ENCODE data around the gene DKK1.
"Not testable (repeated sequence)": the region's sequence is repeated elsewhere in the genome, so short reads cannot be mapped to it uniquely, and the experiment has no call there.

DKK1 gene

DNA sequence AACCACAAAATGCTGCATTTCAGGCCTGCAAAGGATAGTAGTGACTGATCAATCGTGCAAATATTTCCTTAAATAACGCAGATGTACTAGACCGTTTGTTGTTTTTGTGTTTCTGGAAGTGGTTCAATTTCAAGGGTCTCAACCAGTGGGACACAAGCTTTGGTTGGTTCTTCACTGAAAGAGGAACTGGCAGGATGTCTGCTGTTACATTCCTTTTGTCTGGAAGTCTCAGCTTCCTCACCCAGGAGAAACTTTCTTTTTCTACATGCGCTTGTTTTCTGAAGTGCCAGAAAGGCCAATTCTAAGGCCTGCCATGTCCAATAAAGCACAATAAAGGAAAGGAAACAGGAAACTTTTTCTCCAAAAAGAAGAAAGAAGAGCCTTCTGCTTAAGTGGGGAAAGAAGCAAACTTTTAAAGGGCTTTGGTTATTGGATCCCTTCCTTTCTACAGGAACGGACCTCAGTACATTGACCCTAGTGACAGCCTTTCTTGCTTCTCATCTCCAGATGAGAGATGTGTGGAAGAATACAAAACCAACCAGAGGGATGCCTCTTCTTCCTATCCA is 4.1 kb downstream of the DKK1 start:
- DNase-seq, result peak; percentile 78

GRCh38 chr10:52318822-52319464 is 4.9 kb downstream of the DKK1 start:
- DNase-seq, result peak; percentile 98

DNA sequence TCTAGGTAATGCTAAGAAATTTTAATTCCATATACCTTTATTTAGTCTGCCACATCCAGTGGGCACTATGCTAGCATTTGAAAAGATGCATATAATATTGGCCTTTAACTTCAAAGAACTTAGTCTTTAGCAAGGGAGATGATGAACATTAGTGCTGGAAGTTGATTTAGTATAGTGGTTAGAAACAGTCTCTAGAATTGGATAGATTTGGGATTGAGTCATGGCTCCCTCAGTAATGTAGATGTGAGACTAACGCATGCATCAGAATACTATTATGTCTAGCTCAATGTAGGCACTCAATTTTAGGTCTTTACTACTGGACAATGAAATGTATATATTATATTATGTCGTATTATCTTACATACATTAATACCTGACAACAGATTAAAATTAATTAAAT is 5.8 kb downstream of the DKK1 start:
- peak; percentile 75 for DNase-seq

DNA sequence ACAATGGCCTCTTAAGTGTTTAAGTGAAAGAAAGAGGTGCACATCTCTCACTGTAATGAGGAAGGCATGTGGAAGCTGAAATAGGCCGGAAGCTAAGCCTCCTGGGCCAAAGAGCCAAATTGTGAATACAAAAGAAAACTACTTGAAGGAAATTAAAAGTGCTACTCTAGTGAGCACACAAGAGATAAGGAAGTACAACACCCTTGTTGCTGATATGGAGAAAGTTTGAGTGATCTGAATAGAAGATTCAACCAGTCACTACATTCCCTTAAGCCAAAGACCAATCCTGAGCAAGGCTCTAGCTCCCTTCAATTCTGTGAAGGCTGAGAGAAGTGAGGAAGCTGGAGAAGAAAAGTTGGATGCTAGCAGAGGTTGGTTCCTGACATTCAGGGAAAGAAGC is 8.2 kb downstream of the DKK1 start:
- DNase-seq, result no peak

DNA sequence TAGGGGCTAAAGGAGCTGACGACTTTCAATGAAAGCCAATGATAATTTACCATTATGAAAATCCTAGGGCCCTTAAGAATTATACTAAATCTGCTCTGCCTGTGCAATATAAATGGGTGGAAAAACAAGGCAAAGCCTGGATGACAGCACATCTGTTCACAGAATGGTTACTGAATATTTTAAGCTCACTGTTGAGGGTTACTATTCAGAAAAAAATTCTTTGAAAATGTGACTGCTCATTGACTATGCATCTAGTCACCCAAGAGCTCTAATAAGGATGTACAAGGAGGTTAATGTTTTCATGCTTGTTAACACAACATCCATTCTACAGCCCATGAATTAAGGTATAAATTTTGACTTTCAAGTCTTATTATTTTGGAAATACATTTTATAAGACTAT is 8.9 kb downstream of the DKK1 start:
- peak; percentile 61 for DNase-seq

- no peak for DNase-seq
Measured at GRCh38 chr10:52326382-52326781, 12.3 kb downstream of the DKK1 start.

DNA sequence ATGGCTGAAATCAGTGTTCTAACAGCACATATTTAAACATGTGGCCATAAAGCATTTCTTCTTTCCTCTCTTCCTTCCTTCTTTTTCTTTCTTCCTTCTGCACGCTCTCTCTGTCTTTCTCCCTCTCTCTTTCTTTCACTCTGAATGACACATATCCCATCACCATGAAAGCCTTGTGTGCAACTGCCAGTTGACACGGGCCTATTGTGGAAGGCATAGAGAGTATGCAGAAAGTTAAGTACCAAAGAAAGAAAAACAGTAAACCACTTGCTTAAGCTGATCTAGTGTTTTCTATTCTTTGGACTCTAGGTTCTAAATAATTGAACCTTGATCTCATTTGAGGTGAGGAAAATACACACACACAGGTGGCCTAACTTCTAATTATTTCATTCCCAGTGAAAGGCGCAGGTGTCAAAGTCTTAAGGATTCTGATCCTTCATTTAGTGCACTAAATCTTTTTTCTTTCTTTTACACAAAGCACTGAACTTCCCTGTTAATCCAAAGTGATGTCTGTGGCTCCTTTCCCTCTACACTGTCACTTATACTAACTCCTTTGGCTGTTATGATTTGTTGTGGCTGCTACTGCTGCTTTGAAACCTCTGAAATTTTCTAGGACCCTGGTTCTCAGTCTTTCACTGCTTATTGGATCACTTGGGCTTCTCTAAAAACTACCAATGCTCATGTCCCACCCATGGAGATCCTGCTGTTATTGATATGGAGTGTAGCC is 17.7 kb downstream of the DKK1 start:
- no peak for DNase-seq

GRCh38 chr10:52332815-52333214 is 18.7 kb downstream of the DKK1 start:
- peak; percentile 11 for DNase-seq

- peak; percentile 29 for DNase-seq
Measured at GRCh38 chr10:52334595-52334994, 20.5 kb downstream of the DKK1 start.

DNA sequence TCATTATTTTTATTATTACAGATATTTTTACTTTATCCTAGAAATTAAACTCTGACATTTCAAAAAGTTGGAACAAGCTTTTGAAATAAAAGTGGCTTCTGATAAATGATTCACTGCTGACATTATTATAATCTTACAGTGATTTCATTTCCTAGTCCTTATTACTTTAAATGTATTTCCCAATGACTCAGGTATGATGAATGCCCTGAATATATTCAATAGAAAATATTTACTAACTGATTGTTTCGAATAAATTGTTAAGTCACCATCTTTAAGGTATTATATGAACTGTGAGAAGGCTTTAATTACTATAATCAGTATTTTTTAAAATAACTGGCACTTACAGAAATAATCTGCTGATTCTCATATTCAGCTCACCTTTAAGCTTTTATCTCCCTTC is 21.6 kb downstream of the DKK1 start:
- DNase-seq, result no peak

GRCh38 chr10:52337225-52337624 is 23.1 kb downstream of the DKK1 start:
- no peak for DNase-seq

- DNase-seq, result no peak
Measured at GRCh38 chr10:52343439-52343838, 29.4 kb downstream of the DKK1 start.

- DNase-seq, result no peak
Measured at GRCh38 chr10:52346394-52347326, 32.6 kb downstream of the DKK1 start.

DNA sequence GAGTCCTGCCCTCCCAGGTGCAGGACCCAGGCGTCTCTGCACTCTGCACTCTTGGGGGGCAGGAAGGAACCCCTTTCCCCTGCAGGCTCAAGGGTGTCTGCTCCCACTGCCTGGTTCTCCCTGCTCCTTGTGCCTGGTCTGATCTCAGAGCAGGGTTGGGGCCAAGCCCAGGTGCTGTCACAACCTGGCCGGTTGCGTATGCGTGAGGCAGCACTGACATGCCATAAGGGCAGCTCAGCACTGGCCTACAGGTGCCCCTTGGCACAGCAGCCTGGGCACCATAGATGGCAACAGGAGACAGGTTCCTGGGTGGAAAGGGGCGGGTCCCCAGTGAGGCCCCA is 33.2 kb downstream of the DKK1 start:
- no peak for DNase-seq

GRCh38 chr10:52348037-52348564 is 34.0 kb downstream of the DKK1 start:
- no peak for DNase-seq

DNA sequence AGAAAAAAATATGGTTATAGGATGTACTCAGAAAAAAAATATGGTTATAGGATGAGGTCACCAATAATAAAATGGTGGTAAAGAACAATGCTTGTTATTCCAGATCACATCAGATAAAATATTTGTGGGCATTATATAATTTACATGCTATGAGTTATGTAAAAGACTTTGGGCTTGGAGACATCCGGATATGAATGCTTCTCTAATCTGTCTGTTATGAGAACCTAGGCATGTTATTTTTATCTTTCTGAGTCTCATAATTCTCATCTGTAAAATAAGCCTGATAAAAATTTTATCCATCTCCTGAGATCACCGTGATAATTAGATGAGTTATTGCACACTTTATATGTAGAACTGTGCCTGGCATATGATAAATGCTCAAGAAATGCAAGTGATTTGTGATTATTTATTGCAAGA is 37.8 kb downstream of the DKK1 start:
- DNase-seq, result peak; percentile 90

- no peak for DNase-seq
Measured at GRCh38 chr10:52353205-52353604, 39.1 kb downstream of the DKK1 start.

DNA sequence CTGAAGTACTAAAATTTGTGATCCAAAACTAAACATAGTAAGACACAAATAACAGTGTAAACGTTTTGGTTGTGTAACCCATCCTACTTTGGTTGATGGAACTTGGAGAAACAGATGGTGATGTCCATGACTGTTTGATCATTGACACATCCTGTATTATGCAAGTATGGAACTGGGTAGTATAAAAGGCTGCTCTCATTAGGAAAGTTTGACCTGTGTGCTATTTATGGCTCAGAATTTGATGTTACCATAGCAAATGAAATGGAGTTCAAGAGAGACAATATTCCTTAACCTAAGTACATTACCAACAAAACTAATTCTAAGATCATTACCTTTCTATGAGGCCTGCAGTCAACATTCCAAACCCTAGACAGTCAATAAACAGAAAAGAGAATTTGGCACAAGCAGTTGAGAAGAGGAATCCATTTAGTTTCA is 39.9 kb downstream of the DKK1 start:
- DNase-seq, result peak; percentile 58

DNA sequence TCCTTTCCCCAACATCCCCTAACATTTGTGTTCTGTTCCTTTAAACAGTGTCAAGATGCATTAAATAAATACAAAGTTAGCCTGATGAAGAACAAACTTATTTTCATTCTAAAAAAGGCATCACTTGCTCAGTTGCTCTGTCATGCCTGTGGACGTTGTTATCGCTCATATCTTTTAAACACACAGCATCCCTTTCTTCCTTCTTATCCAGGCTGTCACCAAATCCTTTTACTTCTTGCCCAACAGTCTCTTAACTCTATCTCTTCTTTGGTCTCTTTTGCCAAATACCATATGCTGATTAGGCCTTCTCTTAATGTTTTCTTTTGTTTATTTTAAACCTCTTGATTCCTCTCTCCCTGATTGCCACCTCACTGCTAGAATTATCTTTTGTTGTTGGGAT is 43.9 kb downstream of the DKK1 start:
- DNase-seq, result no peak

DNA sequence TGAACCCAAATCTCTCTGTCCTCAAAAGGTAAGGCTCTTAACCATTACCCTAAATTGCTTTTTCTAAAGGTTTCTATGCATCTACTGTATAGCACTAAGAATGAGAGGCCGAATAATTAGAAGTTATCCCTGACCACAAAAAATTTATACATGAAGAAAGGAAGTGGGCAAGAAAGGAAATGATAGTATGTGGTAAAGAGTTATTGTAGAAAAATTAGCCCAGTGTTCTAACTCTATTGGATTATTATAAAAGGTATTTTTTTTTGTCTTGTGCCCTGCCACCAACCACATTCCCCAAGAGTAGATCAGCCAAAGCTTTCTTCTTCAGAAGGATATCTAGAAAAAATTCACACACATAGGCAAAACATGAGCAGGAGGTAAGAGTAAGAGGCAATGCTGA is 45.4 kb downstream of the DKK1 start:
- peak; percentile 46 for DNase-seq

DNA sequence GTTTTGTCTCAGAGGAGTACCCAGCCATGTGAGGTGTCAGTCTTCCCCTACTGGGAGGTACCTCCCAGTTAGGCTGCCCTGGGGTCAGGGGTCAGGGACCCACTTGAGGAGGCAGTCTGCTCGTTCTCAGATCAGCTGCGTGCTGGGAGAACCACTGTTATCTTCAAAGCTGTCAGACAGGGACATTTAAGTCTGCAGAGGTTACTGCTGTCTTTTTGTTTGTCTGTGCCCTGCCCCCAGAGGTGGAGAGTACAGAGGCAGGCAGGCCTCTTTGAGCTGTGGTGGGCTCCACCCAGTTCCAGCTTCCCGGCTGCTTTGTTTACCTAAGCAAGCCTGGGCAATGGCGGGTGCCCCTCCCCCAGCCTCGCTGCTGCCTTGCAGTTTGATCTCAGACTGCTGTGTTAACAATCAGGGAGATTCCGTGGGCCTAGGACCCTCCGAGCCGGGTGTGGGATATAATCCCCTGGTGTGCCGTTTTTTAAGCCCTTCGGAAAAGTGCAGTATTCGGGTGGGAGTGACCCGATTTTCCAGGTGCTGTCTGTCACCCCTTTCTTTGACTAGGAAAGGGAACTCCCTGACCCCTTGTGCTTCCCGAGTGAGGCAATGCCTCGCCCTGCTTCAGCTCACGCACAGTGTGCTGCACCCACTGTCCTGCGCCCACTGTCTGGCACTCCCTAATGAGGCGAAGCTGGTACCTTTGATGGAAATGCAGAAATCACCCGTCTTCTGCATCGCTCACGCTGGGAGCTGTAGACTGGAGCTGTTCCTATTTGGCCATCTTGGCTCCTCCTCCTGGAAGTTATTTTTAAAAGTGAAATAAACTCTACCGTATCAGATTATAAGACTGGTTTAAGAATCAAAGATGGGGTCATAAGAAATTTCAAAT is 51.7 kb downstream of the DKK1 start:
- not testable (repeated sequence) for DNase-seq

Measured in fibroblast of skin of right quadriceps (primary cell).